ENCODE measurements around the gene CCDC92.

CCDC92 gene

GRCh38 chr12:123910057-123910456, 62.6 kb downstream of the CCDC92 start:
- Histone ChIP-seq H3K9me3 (ENCODE audit: control insufficient read depth, low read length) (no peaks in the 10 kb centered on the region), H3K27ac (ENCODE audit: insufficient read depth, low read depth, low read length, poor library complexity, severe bottlenecking) (no peak overlapping the region), H3K27me3 (ENCODE audit: control insufficient read depth, insufficient read depth, low read length, poor library complexity, severe bottlenecking) (no peaks in the 10 kb centered on the region), H3K4me1 (ENCODE audit: control insufficient read depth, insufficient read depth, low read length) (peaks cover 6% of the 10 kb centered on the region), H3K36me3 (ENCODE audit: control insufficient read depth, insufficient read depth, low read length) (no peaks in the 10 kb centered on the region), H3K4me3 (ENCODE audit: insufficient read depth, low read depth, low read length) (no peak overlapping the region)
- WGBS, 2 experiments: 96 to 97% methylated on average over 8 of the region's 8 CpGs

- Histone ChIP-seq H3K9me3 (ENCODE audit: control insufficient read depth, low read length) (no peaks in the 10 kb centered on the region), H3K27ac (ENCODE audit: insufficient read depth, low read depth, low read length, poor library complexity, severe bottlenecking) (no peak overlapping the region), H3K4me1 (ENCODE audit: control insufficient read depth, insufficient read depth, low read length) (no peaks in the 10 kb centered on the region), H3K36me3 (ENCODE audit: control insufficient read depth, insufficient read depth, low read length) (no peaks in the 10 kb centered on the region), H3K4me3 (ENCODE audit: insufficient read depth, low read depth, low read length) (no peak overlapping the region), H3K27me3 (ENCODE audit: control insufficient read depth, insufficient read depth, low read length, poor library complexity, severe bottlenecking) (no peaks in the 10 kb centered on the region)
- WGBS, 2 experiments: 92% methylated on average over 37 of the region's 37 CpGs
These were observed 63.5 kb downstream of the CCDC92 start for GRCh38 chr12:123908884-123909725.

- no peaks in the 10 kb centered on the region for H3K36me3 ChIP-seq (ENCODE audit: control insufficient read depth, insufficient read depth, low read length)
- H3K27me3 ChIP-seq (ENCODE audit: control insufficient read depth, insufficient read depth, low read length, poor library complexity, severe bottlenecking): no peaks in the 10 kb centered on the region
- no peak overlapping the region for H3K4me3 ChIP-seq (ENCODE audit: insufficient read depth, low read depth, low read length)
- no peak overlapping the region for H3K27ac ChIP-seq (ENCODE audit: insufficient read depth, low read depth, low read length, poor library complexity, severe bottlenecking)
- no peaks in the 10 kb centered on the region for H3K4me1 ChIP-seq (ENCODE audit: control insufficient read depth, insufficient read depth, low read length)
- 68 to 73% methylated on average over 12 of the region's 12 CpGs for WGBS, 2 experiments
- no peaks in the 10 kb centered on the region for H3K9me3 ChIP-seq (ENCODE audit: control insufficient read depth, low read length)
These were observed 64.7 kb downstream of the CCDC92 start for GRCh38 chr12:123907726-123908476.

GRCh38 chr12:123906711-123907420, 65.8 kb downstream of the CCDC92 start:
- 93 to 94% methylated on average over 5 to 7 of the region's 7 CpGs for WGBS, 2 experiments
- Histone ChIP-seq H3K27ac (ENCODE audit: insufficient read depth, low read depth, low read length, poor library complexity, severe bottlenecking) (no peak overlapping the region), H3K9me3 (ENCODE audit: control insufficient read depth, low read length) (no peaks in the 10 kb centered on the region), H3K4me3 (ENCODE audit: insufficient read depth, low read depth, low read length) (no peak overlapping the region), H3K36me3 (ENCODE audit: control insufficient read depth, insufficient read depth, low read length) (no peaks in the 10 kb centered on the region), H3K4me1 (ENCODE audit: control insufficient read depth, insufficient read depth, low read length) (no peaks in the 10 kb centered on the region), H3K27me3 (ENCODE audit: control insufficient read depth, insufficient read depth, low read length, poor library complexity, severe bottlenecking) (no peaks in the 10 kb centered on the region)

- Histone ChIP-seq H3K27me3 (ENCODE audit: control insufficient read depth, insufficient read depth, low read length, poor library complexity, severe bottlenecking) (no peaks in the 10 kb centered on the region), H3K4me3 (ENCODE audit: insufficient read depth, low read depth, low read length) (no peak overlapping the region)
- 32 to 35% methylated on average over 6 to 8 of the region's 9 CpGs for whole genome bisulfite sequencing, 2 experiments
These were observed 67.2 kb downstream of the CCDC92 start for GRCh38 chr12:123905319-123905925.

GRCh38 chr12:123903301-123904065, 69.1 kb downstream of the CCDC92 start:
- Histone ChIP-seq H3K4me3 (ENCODE audit: insufficient read depth, low read depth, low read length) (no peak overlapping the region), H3K27ac (ENCODE audit: insufficient read depth, low read depth, low read length, poor library complexity, severe bottlenecking) (no peak overlapping the region), H3K9me3 (ENCODE audit: control insufficient read depth, low read length) (no peaks in the 10 kb centered on the region), H3K27me3 (ENCODE audit: control insufficient read depth, insufficient read depth, low read length, poor library complexity, severe bottlenecking) (no peaks in the 10 kb centered on the region), H3K36me3 (ENCODE audit: control insufficient read depth, insufficient read depth, low read length) (no peaks in the 10 kb centered on the region), H3K4me1 (ENCODE audit: control insufficient read depth, insufficient read depth, low read length) (peaks cover 9% of the 10 kb centered on the region)
- 88 to 89% methylated on average over 22 of the region's 22 CpGs for WGBS, 2 experiments

More at GRCh38 chr12:123905319-123905925, 67.2 kb downstream of the CCDC92 start:
- H3K4me1 ChIP-seq (ENCODE audit: control insufficient read depth, insufficient read depth, low read length): peaks cover 9% of the 10 kb centered on the region
- no peaks in the 10 kb centered on the region for H3K9me3 ChIP-seq (ENCODE audit: control insufficient read depth, low read length)
- H3K27ac ChIP-seq (ENCODE audit: insufficient read depth, low read depth, low read length, poor library complexity, severe bottlenecking): no peak overlapping the region
- no peaks in the 10 kb centered on the region for H3K36me3 ChIP-seq (ENCODE audit: control insufficient read depth, insufficient read depth, low read length)

- Histone ChIP-seq H3K9me3 (ENCODE audit: control insufficient read depth, low read length) (no peaks in the 10 kb centered on the region), H3K4me3 (ENCODE audit: insufficient read depth, low read depth, low read length) (no peak overlapping the region), H3K27me3 (ENCODE audit: control insufficient read depth, insufficient read depth, low read length, poor library complexity, severe bottlenecking) (no peaks in the 10 kb centered on the region), H3K27ac (ENCODE audit: insufficient read depth, low read depth, low read length, poor library complexity, severe bottlenecking) (no peak overlapping the region), H3K4me1 (ENCODE audit: control insufficient read depth, insufficient read depth, low read length) (peaks cover 9% of the 10 kb centered on the region), H3K36me3 (ENCODE audit: control insufficient read depth, insufficient read depth, low read length) (no peaks in the 10 kb centered on the region)
- WGBS, 2 experiments: 93 to 96% methylated on average over 13 of the region's 13 CpGs
These were observed 69.8 kb downstream of the CCDC92 start for GRCh38 chr12:123902821-123903220.

GRCh38 chr12:123900871-123901376, 71.7 kb downstream of the CCDC92 start:
- no peaks in the 10 kb centered on the region for H3K9me3 ChIP-seq (ENCODE audit: control insufficient read depth, low read length)
- H3K36me3 ChIP-seq (ENCODE audit: control insufficient read depth, insufficient read depth, low read length): no peaks in the 10 kb centered on the region
- H3K4me1 ChIP-seq (ENCODE audit: control insufficient read depth, insufficient read depth, low read length): peaks cover 9% of the 10 kb centered on the region
- H3K4me3 ChIP-seq (ENCODE audit: insufficient read depth, low read depth, low read length): no peak overlapping the region
- 43 to 46% methylated on average over 9 of the region's 9 CpGs for WGBS, 2 experiments
- H3K27me3 ChIP-seq (ENCODE audit: control insufficient read depth, insufficient read depth, low read length, poor library complexity, severe bottlenecking): no peaks in the 10 kb centered on the region
- no peak overlapping the region for H3K27ac ChIP-seq (ENCODE audit: insufficient read depth, low read depth, low read length, poor library complexity, severe bottlenecking)

GRCh38 chr12:123899368-123899767, 73.3 kb downstream of the CCDC92 start:
- no peaks in the 10 kb centered on the region for H3K9me3 ChIP-seq (ENCODE audit: control insufficient read depth, low read length)
- peaks cover 9% of the 10 kb centered on the region for H3K4me1 ChIP-seq (ENCODE audit: control insufficient read depth, insufficient read depth, low read length)
- H3K27me3 ChIP-seq (ENCODE audit: control insufficient read depth, insufficient read depth, low read length, poor library complexity, severe bottlenecking): no peaks in the 10 kb centered on the region
- no peak overlapping the region for H3K27ac ChIP-seq (ENCODE audit: insufficient read depth, low read depth, low read length, poor library complexity, severe bottlenecking)
- H3K36me3 ChIP-seq (ENCODE audit: control insufficient read depth, insufficient read depth, low read length): no peaks in the 10 kb centered on the region
- 93% methylated on average over 9 of the region's 9 CpGs for WGBS, 2 experiments
- H3K4me3 ChIP-seq (ENCODE audit: insufficient read depth, low read depth, low read length): no peak overlapping the region
